K562 (cell line): ENCODE results near the gene MAP1LC3A. TPM values are rescaled to one million over a fixed set of nuclear protein-coding genes. Genes with fewer than 3 reads are reported as not detected.
A peak's percentile ranks its signal among the peaks of the same experiment; 100 is the strongest.

ENCODE experiments used
- ARID1B ChIP-seq: fragments of 450-650 bp; IDR thresholded peaks from 2 replicates; pipeline ENCODE4 v1.6.1; 2016; ENCODE audit warnings: antibody characterized with exemption, mild to moderate bottlenecking, inconsistent platforms
- ATF1 ChIP-seq, 2 experiments: fragments of 450-650 bp in 1 of 2; IDR thresholded peaks; 2 replicates each; pipeline ENCODE4 v1.6.1; 2016; ENCODE audit warnings: missing compliant biosample characterization in 1 of 2, missing genetic modification characterization in 1 of 2
- CHD7 ChIP-seq: fragments of 200-600 bp; sonication (generic); IDR thresholded peaks from one replicate; pipeline ENCODE4 v1.6.1; 2012; ENCODE audit warnings: mild to moderate bottlenecking, low read depth, low read length, inconsistent platforms
- DDX20 ChIP-seq: fragments of 450-650 bp; IDR thresholded peaks from 2 replicates; pipeline ENCODE4 v1.6.1; 2016; ENCODE audit warnings: missing genetic modification characterization, low read depth, mild to moderate bottlenecking, missing compliant biosample characterization, moderate library complexity
- DPF2 ChIP-seq: fragments of 450-650 bp; IDR thresholded peaks from 2 replicates; pipeline ENCODE4 v1.6.1; 2016
- ELF2 ChIP-seq: fragments of 250-450 bp; sonication (Bioruptor Pico); IDR thresholded peaks from 2 replicates; pipeline ENCODE4 v1.5.0; 2021; ENCODE audit warnings: mild to moderate bottlenecking
- MAFF ChIP-seq: IDR thresholded peaks from 2 replicates; pipeline ENCODE4 v1.6.1; 2012; ENCODE audit warnings: low read length, improper control_type of control experiment
- MEF2D ChIP-seq: conservative IDR thresholded peaks from 2 replicates; pipeline ENCODE4 v1.6.1; 2016; ENCODE audit warnings: low read depth, missing genetic modification characterization, missing compliant biosample characterization
- MNT ChIP-seq, 2 experiments: fragments of 450-650 bp; conservative IDR thresholded peaks; 2 replicates each; pipeline ENCODE4 v1.6.1; 2017; ENCODE audit warnings: mild to moderate bottlenecking in 2 of 2, moderate library complexity in 2 of 2
- NCOA4 ChIP-seq: fragments of 450-650 bp; IDR thresholded peaks from 2 replicates; pipeline ENCODE4 v1.6.1; 2018; ENCODE audit warnings: mild to moderate bottlenecking; ENCODE audit not compliant: partially characterized antibody
- PHF20 ChIP-seq: fragments of 450-650 bp; IDR thresholded peaks from 2 replicates; pipeline ENCODE4 v1.6.1; 2018; ENCODE audit not compliant: partially characterized antibody
- RFX5 ChIP-seq: IDR thresholded peaks from 2 replicates; pipeline ENCODE4 v1.6.1; 2011; ENCODE audit warnings: low read depth, mild to moderate bottlenecking, improper control_type of control experiment, low read length
- SMAD4 ChIP-seq: fragments of 250-450 bp; sonication (Bioruptor Pico); conservative IDR thresholded peaks from 2 replicates; pipeline ENCODE4 v1.8.0; 2021; ENCODE audit warnings: inconsistent platforms, mild to moderate bottlenecking, moderate library complexity
- SPI1 ChIP-seq: IDR thresholded peaks from 2 replicates; pipeline ENCODE4 v1.6.1; 2011; ENCODE audit warnings: low read depth, low read length, control low read depth, borderline replicate concordance
- XRCC3 ChIP-seq: fragments of 450-650 bp; IDR thresholded peaks from 2 replicates; pipeline ENCODE4 v1.6.1; 2017; ENCODE audit warnings: mild to moderate bottlenecking, moderate library complexity
- ZNF384 ChIP-seq: IDR thresholded peaks from 2 replicates; pipeline ENCODE4 v1.6.1; 2012; ENCODE audit warnings: low read depth, low read length, improper control_type of control experiment
- ZNF717 ChIP-seq: fragments of 250-450 bp; sonication (Bioruptor Pico); IDR thresholded peaks from 2 replicates; pipeline ENCODE4 v1.5.0; 2021
- polyA plus RNA-seq, 8 experiments: library from polyadenylated mRNA; depleted of rRNA in 4 of 8; stranded (reverse) in 5 of 8; unstranded in 3 of 8; fragments of >200 nt; fragmentation: Nextera tagmentation in 2 of 8; fragmentation: Illumina TruSeq in 1 of 8; extraction: Ambion mirVana in 2 of 8; extraction: Trizol in 1 of 8; gene quantifications; 2 replicates each; pipeline versions ENCODE4 v1.2.1 to v1.2.3, GENCODE V29; 2011 to 2014; ENCODE audit warnings: inconsistent platforms in 1 of 8, missing spikeins in 1 of 8
- total RNA-seq, 7 experiments: library from RNA; depleted of rRNA in 6 of 7; stranded (reverse); fragments of >200 nt in 6 of 7; fragmentation: Illumina TruSeq in 2 of 7; extraction: Trizol in 2 of 7; gene quantifications; 2 replicates each; pipeline versions ENCODE4 v1.2.1 to v1.2.3, GENCODE V29; 2011 to 2021; ENCODE audit warnings: low replicate concordance in 1 of 7

MAP1LC3A gene
- total and polyA plus RNA-seq, 9 of the 15 experiments (the other 6 are each of a cell fraction or from before 2014, with no cell fraction given) = 0.27 to 0.38 TPM; not detected in 7

- TF ChIP-seq CHD7 (no peak), MAFF (no peak), ZNF384 (peak; percentile 52), SMAD4 (CRISPR knock-in tag) (peak; percentile 54; the same call in 1 of the 2 replicates), DDX20 (tag) (no peak), ZNF717 (CRISPR knock-in tag) (no peak), DPF2 (peak; percentile 49; the same call in 1 of the 2 replicates), ARID1B (peak; percentile 76), PHF20 (no peak), MNT (conservative IDR thresholded peaks at IDR 0.05) (peak; percentile 16 to 54; a peak in 2 of 4 replicates), ATF1 (CRISPR knock-in tag; IDR thresholded peaks at IDR 0.05) (no peak), ATF1 (tag; IDR thresholded peaks at IDR 0.05) (peak; percentile 41; the same call in 1 of the 2 replicates), XRCC3 (no peak), MEF2D (tag) (no peak), RFX5 (no peak), ELF2 (CRISPR knock-in tag) (no peak), NCOA4 (no peak), SPI1 (peak; percentile 66; the same call in 1 of the 2 replicates)
Measured at GRCh38 chr20:34570859-34571306, 12.4 kb downstream of the MAP1LC3A start (continued).
